ENCODE data around the gene ADRB1. TPM values are rescaled to one million over a fixed set of nuclear protein-coding genes. Genes with fewer than 3 reads are reported as not detected.

The ADRB1 gene
- total and polyA plus RNA-seq, 2 donors (not counting 3 experiments of a cell fraction or from before 2014, with no cell fraction given): 0.23 to 0.97 TPM

- no peak for DNase-seq (ENCODE audit: low read depth, low spot score)
- no peak for FAIRE-seq
- Histone ChIP-seq H3K36me3 (ENCODE audit: control insufficient read depth in 2 of 2, extremely low read depth in 1 of 2, insufficient read depth in 2 of 2, low read length in 2 of 2) (no peaks in the 10 kb centered on the region), H3K9me3 (replicated peaks; ENCODE audit: control insufficient read depth, insufficient read depth, low read length) (no peaks in the 10 kb centered on the region), H2AFZ (ENCODE audit: low read depth, low read length) (peak overlapping the region; percentile 60), H3K4me1 (ENCODE audit: control insufficient read depth, extremely low read depth, insufficient read depth, low read length) (peaks cover 31% of the 10 kb centered on the region), H3K27me3 (ENCODE audit: control insufficient read depth in 2 of 2, insufficient read depth in 2 of 2, low read length in 2 of 2) (no peaks in the 10 kb centered on the region), H3K9ac (replicated peaks; ENCODE audit: extremely low read depth, insufficient read depth, low read length) (peak overlapping the region; percentile 80), H3K4me3 (replicated peaks in 1 of 3; ENCODE audit: insufficient read depth in 1 of 3, low read depth in 1 of 3, low read length in 3 of 3) (no peak overlapping the region), H4K20me1 (replicated peaks; ENCODE audit: control insufficient read depth, extremely low read depth, insufficient read depth, low read length) (no peaks in the 10 kb centered on the region), H3K79me2 (ENCODE audit: control insufficient read depth, insufficient read depth, low read length) (no peaks in the 10 kb centered on the region), H3K4me2 (ENCODE audit: insufficient read depth, low read length) (peak overlapping the region; percentile 79), H3K9me1 (replicated peaks; ENCODE audit: control insufficient read depth, extremely low read depth, insufficient read depth, low read length) (no peaks in the 10 kb centered on the region), H3K27ac (ENCODE audit: insufficient read depth, low read depth, low read length) (peak overlapping the region; percentile 95)
- ChIA-PET CTCF (interaction anchor here (0.9 kb wide), 1 partner anchor 9 kb away, joined by 3 read pairs; no protein-coding TSS in a partner anchor), POLR2A (no interaction called here)
- TF ChIP-seq CTCF (IDR thresholded peaks at IDR 0.05; ENCODE audit: extremely low read depth in 1 of 2, insufficient read depth in 1 of 2, low read depth in 1 of 2, low read length in 2 of 2) (no peak), MAX (IDR thresholded peaks at IDR 0.05; ENCODE audit: insufficient read depth, insufficient read length) (no peak), EZH2 (IDR thresholded peaks at IDR 0.05; ENCODE audit: borderline replicate concordance, low read depth, low read length, severe bottlenecking) (no peak), POLR2A (IDR thresholded peaks at IDR 0.05; ENCODE audit: low read depth, low read length) (no peak), JUN (IDR thresholded peaks at IDR 0.05; ENCODE audit: borderline replicate concordance, insufficient read depth, insufficient read length, low read depth) (no peak), FOS (IDR thresholded peaks at IDR 0.05; ENCODE audit: borderline replicate concordance, insufficient read depth, low read length) (no peak), POLR2AphosphoS5 (IDR thresholded peaks at IDR 0.05; ENCODE audit: insufficient read depth, low read depth, low read length) (no peak), MYC (IDR thresholded peaks at IDR 0.05; ENCODE audit: low read depth, low read length) (no peak), GATA2 (IDR thresholded peaks at IDR 0.05; ENCODE audit: insufficient read depth, insufficient read length, low read depth, low read length) (no peak)
- dilution Hi-C loops (cut with MboI; ENCODE audit: extremely low pct_ligation_motif_present, low sequenced_read_pairs) (no loop called here), intact Hi-C loops (cut with micrococcal nuclease) (loop anchor here (1.0 to 5.0 kb wide), 4 partner anchors 16 to 345 kb away; partner anchors contain the start of gene ADRB1)
- BruUV-seq (replicated peaks): TSS peak; percentile 85
Measured at GRCh38 chr10:114027041-114027394, 16.6 kb upstream of the ADRB1 start.

Measured in endothelial cell of umbilical vein (primary cell).